SKM-1 (cell line): Measurements from ENCODE around the gene TRIM75.
"Not testable (repeated sequence)": the region's sequence is repeated elsewhere in the genome, so short reads cannot be mapped to it uniquely, and the experiment has no call there.

Experiments
- DNase-seq: peaks from one replicate; lab custom pipeline; 2025; ENCODE audit not compliant: unreplicated experiment; lab: John Stamatoyannopoulos, UW

TRIM75 gene

GRCh38 chr4:165053645-165054044 is at the start of gene TRIM75:
Gene TRIM75 (plus strand): TSS chr4:165053866. CDS start chr4:165059148, 5,282 bp downstream.
- no peak for DNase-seq

GRCh38 chr4:165005352-165005925 is 48.2 kb upstream of the TRIM75 start:
- no peak for DNase-seq

- DNase-seq: no peak
Observed at GRCh38 chr4:165006456-165006855, 47.2 kb upstream of the TRIM75 start.

- DNase-seq: no peak
Observed at GRCh38 chr4:165006886-165007285, 46.8 kb upstream of the TRIM75 start.

DNA sequence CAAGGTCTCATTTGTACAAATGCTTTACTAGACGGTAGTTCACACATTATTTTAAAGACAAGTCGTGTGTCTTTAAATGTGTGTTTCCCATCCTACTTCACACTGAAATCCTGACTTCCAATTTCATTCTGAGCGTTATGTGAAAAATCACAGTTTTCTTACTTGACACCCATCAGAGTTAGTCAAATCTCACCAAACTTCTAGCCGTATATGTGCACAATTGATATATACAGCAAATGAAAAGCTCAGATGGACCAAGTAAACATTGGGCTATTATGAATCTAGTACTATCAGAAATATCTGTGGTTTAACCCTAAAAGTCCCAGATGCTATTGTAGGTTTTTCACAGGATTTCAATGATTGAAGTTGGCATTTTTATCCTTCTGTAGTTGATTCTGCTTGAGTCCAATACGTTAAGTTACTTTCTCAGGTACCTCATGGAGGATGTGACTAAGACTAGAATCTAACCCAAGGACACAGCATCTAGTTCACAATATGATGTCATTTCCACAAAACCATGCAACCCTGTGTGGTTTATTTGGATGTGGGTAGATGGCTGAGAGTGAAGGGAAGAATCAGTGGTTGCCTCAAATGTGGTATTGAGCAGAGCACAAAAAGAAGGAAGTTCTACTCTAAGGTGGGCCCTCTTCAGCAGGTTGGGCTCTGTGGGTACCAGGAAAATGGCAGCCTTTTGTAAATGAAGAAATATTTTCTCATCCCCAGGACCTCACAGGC is 44.0 kb upstream of the TRIM75 start:
- DNase-seq: no peak

DNA sequence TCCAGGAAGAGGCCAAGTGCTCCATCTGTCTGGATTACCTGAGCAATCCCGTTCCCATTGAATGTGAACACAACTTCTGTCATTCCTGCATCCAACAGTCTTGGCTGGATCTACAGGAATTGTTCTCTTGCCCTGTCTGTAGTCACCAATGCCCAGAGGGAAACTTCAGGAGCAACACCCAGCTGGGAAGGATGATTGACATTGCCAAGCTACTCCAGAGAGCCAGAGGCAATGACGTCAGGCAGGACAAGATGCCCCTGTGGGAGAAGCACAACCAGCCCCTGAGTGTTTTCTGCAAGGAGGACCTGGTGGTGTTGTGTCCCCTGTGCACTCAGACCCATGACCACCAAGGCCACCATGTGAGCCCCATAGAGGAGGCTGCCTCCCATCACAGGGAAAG is 43.2 kb upstream of the TRIM75 start:
- DNase-seq: no peak

GRCh38 chr4:165010991-165011390 is 42.7 kb upstream of the TRIM75 start:
- DNase-seq: no peak

GRCh38 chr4:165011403-165011802 is 42.3 kb upstream of the TRIM75 start:
- DNase-seq: no peak

- no peak for DNase-seq
Observed at GRCh38 chr4:165013691-165014090, 40.0 kb upstream of the TRIM75 start.

- no peak for DNase-seq
Observed at GRCh38 chr4:165016971-165017370, 36.7 kb upstream of the TRIM75 start.

GRCh38 chr4:165019995-165020394 is 33.7 kb upstream of the TRIM75 start:
- DNase-seq: not testable (repeated sequence)

DNA sequence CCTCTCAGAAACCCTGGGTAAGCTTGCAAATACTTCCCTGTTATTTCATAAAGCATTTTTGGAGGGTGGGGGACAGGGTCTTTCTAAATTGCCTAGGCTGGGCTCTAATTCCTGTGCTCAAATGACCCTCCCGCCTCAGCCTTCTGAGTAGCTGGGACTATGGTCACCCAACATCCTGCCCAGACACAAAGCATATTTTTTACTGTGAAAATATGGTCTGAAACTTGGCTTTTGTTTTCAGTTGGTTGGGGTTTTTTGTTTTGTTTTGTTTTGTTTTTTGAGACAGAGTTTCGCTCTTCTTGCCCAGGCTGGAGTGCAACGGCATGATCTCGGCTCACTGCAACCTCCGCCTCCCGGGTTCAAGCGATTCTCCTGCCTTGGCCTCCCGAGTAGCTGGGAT is 27.9 kb upstream of the TRIM75 start:
- not testable (repeated sequence) for DNase-seq

DNA sequence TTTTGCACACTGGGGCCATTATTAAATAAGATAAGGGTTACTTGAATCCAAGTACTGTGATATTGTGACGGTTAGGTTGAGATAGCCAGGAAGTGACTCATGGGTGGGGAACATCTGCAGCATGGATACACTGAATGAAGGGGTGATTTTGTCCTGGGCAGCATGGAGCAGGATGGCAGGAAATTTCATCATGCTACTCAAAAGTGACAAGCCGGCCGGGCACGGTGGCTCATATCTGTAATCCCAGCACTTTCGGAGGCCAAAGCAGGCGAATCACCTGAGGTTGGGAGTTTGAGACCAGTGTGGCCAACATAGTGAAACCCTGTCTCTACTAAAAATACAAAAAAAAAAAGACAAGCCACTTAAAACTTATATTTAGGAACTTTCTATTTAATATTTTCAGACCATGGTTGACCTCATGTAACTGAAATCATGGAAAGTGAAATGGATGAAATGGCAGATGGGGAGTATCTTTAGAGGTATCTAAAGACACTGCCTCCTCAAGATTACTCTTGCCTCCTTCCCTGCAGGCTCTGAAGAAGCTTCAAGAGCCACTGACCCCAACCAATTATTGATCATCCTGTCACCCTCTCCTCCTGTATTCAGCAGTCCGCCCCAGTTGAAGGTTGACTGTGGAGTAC is 25.8 kb upstream of the TRIM75 start:
- no peak for DNase-seq

DNA sequence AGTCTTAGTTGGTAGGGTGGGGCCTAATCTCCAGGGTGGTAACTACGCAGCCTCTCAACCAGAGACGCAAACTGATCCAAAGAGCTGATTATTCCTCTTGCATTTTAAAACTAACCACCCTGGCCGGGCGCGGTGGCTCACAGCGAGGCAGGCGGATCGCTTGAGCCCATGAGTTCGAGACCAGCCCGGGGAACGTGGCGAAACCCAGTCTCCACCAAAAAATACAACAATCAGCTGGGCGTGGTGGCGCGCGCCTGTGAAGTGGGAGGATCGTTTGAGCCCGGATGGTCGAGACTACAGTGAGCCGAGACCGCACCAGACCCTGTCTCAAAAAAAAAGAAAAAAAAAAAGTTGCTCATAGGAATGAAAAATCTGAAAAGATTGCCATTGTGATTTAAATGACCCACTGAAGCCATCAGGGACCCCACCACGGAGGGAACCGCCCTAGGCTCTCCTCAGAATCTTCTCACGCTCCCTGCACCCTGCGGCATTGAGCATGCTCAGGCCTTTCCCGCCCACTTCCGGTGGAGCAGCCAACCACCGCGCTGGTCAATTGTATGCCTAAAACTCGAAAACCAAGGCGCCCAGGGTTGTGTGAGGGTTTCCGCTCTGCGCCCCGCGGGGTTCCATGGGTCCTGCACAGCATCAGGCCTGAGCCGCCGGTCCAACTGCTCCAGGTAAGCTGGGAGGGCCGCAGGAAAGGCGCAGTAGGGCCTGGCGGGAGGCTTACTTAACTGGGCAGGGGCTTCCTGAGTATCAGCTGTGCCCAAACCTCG is 22.0 kb upstream of the TRIM75 start, which contains the start of gene TRIM60:
Gene TRIM60, plus strand, starts transcription at position 564 of the 776 bp plus-strand sequence. CDS start 8,074 bp downstream, outside the sequence.
- DNase-seq: no peak

GRCh38 chr4:165048170-165048569 is 5.5 kb upstream of the TRIM75 start:
- DNase-seq: no peak

- no peak for DNase-seq
Observed at GRCh38 chr4:165052627-165053026, 1.0 kb upstream of the TRIM75 start.

GRCh38 chr4:165055601-165056000 is 1.9 kb downstream of the TRIM75 start:
- DNase-seq: no peak

GRCh38 chr4:165058666-165059065 is 5.0 kb downstream of the TRIM75 start:
- DNase-seq: no peak

- DNase-seq: no peak
Observed at GRCh38 chr4:165059386-165059785, 5.7 kb downstream of the TRIM75 start.

DNA sequence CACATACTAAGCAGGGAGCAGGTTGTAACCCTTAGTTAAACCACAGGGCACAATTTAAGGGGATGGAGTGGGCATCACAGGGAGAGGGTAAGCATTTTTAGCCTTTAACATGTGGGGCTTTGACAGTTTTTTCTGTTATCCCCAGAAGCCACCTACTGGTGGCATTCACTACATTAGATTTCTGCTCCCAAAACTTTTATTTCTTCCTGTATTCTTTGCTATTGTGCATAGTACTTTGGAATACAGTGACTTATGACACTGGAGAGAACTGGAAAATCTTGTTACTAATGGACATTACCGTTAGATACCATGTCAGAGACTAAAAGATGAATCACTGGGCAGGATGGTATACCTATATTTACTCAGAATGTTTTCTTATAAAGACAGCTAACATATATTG is 7.3 kb downstream of the TRIM75 start:
- no peak for DNase-seq

GRCh38 chr4:165070560-165070959 is 16.9 kb downstream of the TRIM75 start:
- DNase-seq: no peak
